Measurements from ENCODE around the gene STARD3.

GRCh38 chr17:39600288-39600996 is 36.5 kb upstream of the STARD3 start:
- no peak for TF ChIP-seq POLR2A (IDR thresholded peaks at IDR 0.05)
- TF ChIP-seq CTCF (IDR thresholded peaks at IDR 0.05): no peak

All from right lobe of liver (tissue), 4 donors.